GM23338 (cell line): ENCODE measurements around the gene CDH4. TPM values are rescaled to one million over a fixed set of nuclear protein-coding genes. Genes with fewer than 3 reads are reported as not detected.

ENCODE experiments used
- EZH2 ChIP-seq: fragments of 200-600 bp; sonication (generic); IDR thresholded peaks from one replicate; pipeline ENCODE4 v1.8.0; 2017; ENCODE audit warnings: antibody characterized with exemption, mild to moderate bottlenecking, low read depth; ENCODE audit not compliant: unreplicated experiment
- POLR2AphosphoS5 ChIP-seq: IDR thresholded peaks from 2 replicates; pipeline ENCODE4 v1.6.1; 2016; ENCODE audit warnings: antibody characterized with exemption, low read depth
- STAT1 ChIP-seq: IDR thresholded peaks from one replicate; pipeline ENCODE4 v1.6.1; 2016; ENCODE audit warnings: antibody characterized with exemption; ENCODE audit not compliant: unreplicated experiment
- ZNF114 ChIP-seq: fragments of 250-450 bp; sonication (Bioruptor Pico); IDR thresholded peaks from 2 replicates; pipeline ENCODE4 v1.5.0; 2020; ENCODE audit warnings: mild to moderate bottlenecking, moderate library complexity
- polyA plus RNA-seq: library from polyadenylated mRNA; unstranded; fragments of >200 nt; fragmentation: Nextera tagmentation; extraction: Ambion mirVana; gene quantifications from 2 replicates; pipeline ENCODE4 v1.2.1, GENCODE V29; 2016
- total RNA-seq: library from RNA; depleted of rRNA; stranded (reverse); fragments of >200 nt; shearing (Covaris generic); gene quantifications from 2 replicates; pipeline ENCODE4 v1.2.3, GENCODE V29; 2014
- TF ChIP-seq, protein P1 (sequence below): fragments of 250-450 bp; sonication (Bioruptor Pico); IDR thresholded peaks from 2 replicates; pipeline ENCODE4 v1.5.0; 2020; ENCODE audit warnings: mild to moderate bottlenecking, moderate library complexity
- TF ChIP-seq, protein P2 (sequence below): IDR thresholded peaks from one replicate; pipeline ENCODE4 v1.6.1; 2018; ENCODE audit warnings: antibody characterized with exemption; ENCODE audit not compliant: unreplicated experiment

The CDH4 gene
- total and polyA plus RNA-seq, 2 experiments from 2014 or later = 1.2 to 4.2 TPM

DNA sequence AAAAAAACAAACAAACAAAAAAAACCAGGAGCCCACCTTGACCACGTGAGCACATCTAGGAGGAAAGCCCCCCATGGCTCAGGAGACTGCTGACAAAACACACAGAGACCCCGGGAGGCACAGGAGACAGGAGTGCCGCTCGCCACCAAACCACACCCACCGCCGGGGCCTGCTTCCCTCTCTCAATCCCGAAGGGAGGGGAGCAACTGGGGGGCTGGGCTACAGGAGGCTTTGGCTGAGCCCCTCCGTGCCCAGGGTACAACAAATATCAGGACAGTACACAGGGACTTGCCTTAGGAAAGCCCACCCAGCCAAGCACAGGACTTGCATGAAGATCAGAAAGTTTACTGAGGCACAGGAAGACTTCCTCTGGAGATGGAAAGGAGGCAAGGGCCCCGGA lies 711.1 kb downstream of the CDH4 start (continued):
- TF ChIP-seq, protein P1, sequence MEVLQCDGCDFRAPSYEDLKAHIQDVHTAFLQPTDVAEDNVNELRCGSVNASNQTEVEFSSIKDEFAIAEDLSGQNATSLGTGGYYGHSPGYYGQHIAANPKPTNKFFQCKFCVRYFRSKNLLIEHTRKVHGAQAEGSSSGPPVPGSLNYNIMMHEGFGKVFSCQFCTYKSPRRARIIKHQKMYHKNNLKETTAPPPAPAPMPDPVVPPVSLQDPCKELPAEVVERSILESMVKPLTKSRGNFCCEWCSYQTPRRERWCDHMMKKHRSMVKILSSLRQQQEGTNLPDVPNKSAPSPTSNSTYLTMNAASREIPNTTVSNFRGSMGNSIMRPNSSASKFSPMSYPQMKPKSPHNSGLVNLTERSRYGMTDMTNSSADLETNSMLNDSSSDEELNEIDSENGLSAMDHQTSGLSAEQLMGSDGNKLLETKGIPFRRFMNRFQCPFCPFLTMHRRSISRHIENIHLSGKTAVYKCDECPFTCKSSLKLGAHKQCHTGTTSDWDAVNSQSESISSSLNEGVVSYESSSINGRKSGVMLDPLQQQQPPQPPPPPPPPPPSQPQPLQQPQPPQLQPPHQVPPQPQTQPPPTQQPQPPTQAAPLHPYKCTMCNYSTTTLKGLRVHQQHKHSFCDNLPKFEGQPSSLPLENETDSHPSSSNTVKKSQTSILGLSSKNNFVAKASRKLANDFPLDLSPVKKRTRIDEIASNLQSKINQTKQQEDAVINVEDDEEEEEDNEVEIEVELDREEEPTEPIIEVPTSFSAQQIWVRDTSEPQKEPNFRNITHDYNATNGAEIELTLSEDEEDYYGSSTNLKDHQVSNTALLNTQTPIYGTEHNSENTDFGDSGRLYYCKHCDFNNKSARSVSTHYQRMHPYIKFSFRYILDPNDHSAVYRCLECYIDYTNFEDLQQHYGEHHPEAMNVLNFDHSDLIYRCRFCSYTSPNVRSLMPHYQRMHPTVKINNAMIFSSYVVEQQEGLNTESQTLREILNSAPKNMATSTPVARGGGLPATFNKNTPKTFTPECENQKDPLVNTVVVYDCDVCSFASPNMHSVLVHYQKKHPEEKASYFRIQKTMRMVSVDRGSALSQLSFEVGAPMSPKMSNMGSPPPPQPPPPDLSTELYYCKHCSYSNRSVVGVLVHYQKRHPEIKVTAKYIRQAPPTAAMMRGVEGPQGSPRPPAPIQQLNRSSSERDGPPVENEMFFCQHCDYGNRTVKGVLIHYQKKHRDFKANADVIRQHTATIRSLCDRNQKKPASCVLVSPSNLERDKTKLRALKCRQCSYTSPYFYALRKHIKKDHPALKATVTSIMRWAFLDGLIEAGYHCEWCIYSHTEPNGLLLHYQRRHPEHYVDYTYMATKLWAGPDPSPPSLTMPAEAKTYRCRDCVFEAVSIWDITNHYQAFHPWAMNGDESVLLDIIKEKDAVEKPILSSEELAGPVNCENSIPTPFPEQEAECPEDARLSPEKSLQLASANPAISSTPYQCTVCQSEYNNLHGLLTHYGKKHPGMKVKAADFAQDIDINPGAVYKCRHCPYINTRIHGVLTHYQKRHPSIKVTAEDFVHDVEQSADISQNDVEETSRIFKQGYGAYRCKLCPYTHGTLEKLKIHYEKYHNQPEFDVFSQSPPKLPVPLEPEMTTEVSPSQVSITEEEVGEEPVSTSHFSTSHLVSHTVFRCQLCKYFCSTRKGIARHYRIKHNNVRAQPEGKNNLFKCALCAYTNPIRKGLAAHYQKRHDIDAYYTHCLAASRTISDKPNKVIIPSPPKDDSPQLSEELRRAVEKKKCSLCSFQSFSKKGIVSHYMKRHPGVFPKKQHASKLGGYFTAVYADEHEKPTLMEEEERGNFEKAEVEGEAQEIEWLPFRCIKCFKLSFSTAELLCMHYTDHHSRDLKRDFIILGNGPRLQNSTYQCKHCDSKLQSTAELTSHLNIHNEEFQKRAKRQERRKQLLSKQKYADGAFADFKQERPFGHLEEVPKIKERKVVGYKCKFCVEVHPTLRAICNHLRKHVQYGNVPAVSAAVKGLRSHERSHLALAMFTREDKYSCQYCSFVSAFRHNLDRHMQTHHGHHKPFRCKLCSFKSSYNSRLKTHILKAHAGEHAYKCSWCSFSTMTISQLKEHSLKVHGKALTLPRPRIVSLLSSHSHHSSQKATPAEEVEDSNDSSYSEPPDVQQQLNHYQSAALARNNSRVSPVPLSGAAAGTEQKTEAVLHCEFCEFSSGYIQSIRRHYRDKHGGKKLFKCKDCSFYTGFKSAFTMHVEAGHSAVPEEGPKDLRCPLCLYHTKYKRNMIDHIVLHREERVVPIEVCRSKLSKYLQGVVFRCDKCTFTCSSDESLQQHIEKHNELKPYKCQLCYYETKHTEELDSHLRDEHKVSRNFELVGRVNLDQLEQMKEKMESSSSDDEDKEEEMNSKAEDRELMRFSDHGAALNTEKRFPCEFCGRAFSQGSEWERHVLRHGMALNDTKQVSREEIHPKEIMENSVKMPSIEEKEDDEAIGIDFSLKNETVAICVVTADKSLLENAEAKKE (CRISPR knock-in tag) = no peak
- TF ChIP-seq, protein P2, sequence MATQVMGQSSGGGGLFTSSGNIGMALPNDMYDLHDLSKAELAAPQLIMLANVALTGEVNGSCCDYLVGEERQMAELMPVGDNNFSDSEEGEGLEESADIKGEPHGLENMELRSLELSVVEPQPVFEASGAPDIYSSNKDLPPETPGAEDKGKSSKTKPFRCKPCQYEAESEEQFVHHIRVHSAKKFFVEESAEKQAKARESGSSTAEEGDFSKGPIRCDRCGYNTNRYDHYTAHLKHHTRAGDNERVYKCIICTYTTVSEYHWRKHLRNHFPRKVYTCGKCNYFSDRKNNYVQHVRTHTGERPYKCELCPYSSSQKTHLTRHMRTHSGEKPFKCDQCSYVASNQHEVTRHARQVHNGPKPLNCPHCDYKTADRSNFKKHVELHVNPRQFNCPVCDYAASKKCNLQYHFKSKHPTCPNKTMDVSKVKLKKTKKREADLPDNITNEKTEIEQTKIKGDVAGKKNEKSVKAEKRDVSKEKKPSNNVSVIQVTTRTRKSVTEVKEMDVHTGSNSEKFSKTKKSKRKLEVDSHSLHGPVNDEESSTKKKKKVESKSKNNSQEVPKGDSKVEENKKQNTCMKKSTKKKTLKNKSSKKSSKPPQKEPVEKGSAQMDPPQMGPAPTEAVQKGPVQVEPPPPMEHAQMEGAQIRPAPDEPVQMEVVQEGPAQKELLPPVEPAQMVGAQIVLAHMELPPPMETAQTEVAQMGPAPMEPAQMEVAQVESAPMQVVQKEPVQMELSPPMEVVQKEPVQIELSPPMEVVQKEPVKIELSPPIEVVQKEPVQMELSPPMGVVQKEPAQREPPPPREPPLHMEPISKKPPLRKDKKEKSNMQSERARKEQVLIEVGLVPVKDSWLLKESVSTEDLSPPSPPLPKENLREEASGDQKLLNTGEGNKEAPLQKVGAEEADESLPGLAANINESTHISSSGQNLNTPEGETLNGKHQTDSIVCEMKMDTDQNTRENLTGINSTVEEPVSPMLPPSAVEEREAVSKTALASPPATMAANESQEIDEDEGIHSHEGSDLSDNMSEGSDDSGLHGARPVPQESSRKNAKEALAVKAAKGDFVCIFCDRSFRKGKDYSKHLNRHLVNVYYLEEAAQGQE = no peak
- TF ChIP-seq POLR2AphosphoS5 = no peak
- no peak for TF ChIP-seq ZNF114 (CRISPR knock-in tag)
- no peak for TF ChIP-seq STAT1
- no peak for TF ChIP-seq EZH2
